HG03521 (cell line): ENCODE results near the gene OPN1SW.

ENCODE experiments used
- ATAC-seq: cut with Tn5 transposase; IDR thresholded peaks from one replicate; pipeline ENCODE4 v1.9.1; 2021; ENCODE audit warnings: mild to moderate bottlenecking, moderate library complexity; ENCODE audit not compliant: unreplicated experiment

The OPN1SW gene

GRCh38 chr7:128775744-128776474 lies at the start of gene OPN1SW:
TSS of gene OPN1SW (minus strand) at chr7:128775794. CDS start at chr7:128775781, 13 bp downstream.
- no peak for ATAC-seq

- ATAC-seq, result no peak
Measured at GRCh38 chr7:128821724-128822123, 46.1 kb upstream of the OPN1SW start.

DNA sequence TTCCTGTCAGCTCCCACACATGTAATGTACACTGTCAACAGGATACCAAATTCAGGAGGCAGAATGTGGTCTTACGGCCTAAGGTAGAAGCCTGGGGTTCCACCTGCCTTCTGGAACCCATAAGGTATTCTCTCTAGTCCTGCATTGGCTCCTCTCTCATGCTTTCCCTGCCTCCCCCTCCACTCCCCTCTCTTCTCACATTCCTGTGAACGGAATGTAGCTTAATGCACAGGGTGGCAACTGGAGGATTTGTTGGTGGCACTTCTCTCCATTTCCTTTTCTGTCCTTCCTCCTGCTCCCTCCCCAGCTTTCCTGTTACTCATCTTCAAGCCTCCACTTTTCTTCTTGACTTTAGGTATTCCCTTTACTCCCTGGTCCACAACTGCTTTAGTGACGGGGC lies 43.1 kb upstream of the OPN1SW start:
- ATAC-seq, result no peak

DNA sequence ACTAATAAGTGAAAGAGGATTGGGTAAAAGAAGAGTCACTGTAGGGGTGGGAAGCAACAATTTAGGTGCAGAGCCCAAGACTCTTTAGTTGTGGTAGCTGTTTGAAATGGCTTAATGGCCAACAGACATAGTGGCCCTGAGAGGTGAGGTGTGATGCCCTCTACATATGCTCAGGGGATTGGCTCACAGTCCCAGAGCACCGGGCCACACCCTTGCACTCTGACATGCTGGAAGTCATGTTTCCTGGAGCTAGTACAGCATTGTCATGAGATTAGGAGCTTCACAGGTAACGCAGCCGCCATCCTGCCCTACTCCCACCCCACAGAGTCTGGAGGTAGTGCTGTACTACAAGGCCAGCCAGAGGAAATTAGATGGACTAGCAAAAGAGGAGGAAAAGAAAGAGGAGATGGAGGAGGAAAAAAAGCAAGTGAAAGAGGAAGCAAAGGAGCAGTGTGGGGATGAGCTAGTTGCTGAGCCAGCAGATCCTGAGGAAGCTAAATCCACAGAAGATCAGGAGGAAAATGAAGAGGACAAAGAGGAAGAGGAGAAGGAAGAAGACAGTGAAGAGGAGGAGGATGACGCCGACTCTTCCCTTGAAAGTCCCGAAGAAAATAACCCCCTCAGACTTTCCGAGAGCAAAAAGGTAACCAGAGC lies 39.8 kb upstream of the OPN1SW start:
- ATAC-seq, result no peak

DNA sequence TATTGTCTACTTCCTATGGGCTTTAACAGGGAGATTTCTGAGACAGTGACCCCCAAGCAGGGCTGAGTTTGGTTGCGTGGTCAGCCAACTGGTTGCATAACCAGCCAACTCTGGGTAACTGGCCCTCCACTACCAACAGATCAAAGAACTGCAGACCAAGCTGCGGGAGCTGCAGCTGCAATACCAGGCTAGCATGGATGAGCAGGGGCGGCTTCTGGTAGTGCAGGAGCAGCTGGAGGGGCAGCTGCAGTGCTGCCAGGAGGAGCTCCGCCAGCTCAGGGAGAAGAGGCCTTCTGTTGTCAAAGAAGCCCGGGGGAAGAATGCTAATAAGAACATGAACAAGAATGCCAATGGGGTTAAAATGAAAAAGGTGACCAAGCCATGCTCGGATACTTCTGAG lies 38.9 kb upstream of the OPN1SW start:
- no peak for ATAC-seq

- ATAC-seq, result no peak
Measured at GRCh38 chr7:128812514-128813168, 37.0 kb upstream of the OPN1SW start.

GRCh38 chr7:128811631-128812430 lies 36.2 kb upstream of the OPN1SW start:
- ATAC-seq, result no peak

DNA sequence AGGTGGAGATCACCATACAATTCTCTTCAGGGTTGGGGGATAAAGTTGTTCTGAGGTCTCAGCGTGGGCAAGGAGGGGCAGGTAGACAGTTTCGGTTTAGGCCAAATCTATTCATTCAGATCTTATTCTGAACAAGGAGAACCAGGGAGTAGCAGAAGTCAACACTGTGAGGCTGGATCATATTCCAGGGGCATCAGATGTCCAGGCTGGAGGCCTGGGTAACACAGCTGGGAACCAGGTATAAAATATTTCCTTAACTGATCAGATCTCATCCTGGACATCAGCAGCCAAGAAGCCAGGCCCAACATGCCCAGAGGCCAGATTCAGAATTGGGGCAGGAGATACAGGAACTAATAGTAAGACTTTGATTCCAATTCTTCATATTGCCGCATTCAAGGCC lies 35.4 kb upstream of the OPN1SW start:
- no peak for ATAC-seq

GRCh38 chr7:128810473-128810872 lies 34.9 kb upstream of the OPN1SW start:
- no peak for ATAC-seq

GRCh38 chr7:128809363-128809762 lies 33.8 kb upstream of the OPN1SW start:
- ATAC-seq, result no peak

DNA sequence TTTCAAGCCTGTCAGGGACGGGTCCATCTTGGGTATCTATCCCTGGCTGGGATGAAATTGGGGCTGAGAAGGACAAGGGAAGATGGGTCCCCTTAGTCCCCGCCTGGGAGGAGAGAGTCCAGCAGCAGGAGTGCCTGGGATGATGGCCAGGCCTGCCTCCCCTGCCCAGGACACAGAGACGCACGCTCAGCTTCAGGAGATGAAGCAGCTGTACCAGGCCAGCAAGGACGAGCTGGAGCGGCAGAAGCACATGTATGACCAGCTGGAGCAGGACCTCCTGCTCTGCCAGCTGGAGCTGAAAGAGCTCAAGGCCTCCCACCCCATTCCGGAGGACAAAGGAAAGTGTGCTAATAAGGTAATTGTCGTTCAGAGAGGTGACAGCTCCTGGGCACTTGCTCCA lies 31.6 kb upstream of the OPN1SW start:
- no peak for ATAC-seq

GRCh38 chr7:128805225-128805624 lies 29.6 kb upstream of the OPN1SW start:
- no peak for ATAC-seq

- no peak for ATAC-seq
Measured at GRCh38 chr7:128804484-128804883, 28.9 kb upstream of the OPN1SW start.

GRCh38 chr7:128801667-128802418 lies 26.2 kb upstream of the OPN1SW start:
- ATAC-seq, result no peak

DNA sequence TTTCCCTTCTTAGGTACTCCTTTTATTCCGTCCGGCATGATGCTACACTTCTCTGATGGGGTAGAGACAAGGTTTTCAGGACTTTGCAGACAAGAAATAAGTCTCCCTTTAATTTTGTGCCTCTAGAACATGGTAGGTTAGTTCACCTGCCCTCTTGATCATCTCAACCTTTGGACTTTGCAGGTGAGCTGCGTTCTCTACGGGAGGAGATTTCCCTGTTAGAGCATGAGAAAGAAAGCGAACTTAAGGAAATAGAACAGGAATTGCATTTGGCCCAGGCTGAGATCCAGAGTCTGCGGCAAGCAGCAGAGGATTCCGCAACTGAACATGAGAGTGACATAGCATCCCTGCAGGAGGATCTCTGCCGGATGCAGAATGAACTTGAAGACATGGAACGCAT lies 25.4 kb upstream of the OPN1SW start:
- no peak for ATAC-seq

GRCh38 chr7:128800567-128800966 lies 25.0 kb upstream of the OPN1SW start:
- ATAC-seq, result no peak

DNA sequence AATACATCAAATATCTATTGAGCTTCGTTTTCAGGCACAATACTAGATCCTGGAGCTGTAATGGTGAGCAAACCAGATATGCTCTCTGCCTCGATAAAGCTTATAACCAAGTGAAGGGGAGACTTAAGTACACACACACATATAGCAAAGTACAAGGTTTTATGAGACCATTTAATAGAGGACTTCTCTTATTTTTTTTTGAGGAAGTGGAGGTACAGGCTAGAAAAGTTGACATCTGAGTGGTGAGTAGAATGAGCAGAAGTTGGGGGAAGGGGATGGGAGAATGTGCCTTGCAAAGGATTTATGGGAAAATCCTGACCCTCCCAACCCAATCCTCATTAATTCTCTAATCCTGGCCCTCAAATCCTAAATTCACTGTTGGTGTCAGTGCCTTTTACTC lies 23.9 kb upstream of the OPN1SW start:
- ATAC-seq, result no peak

GRCh38 chr7:128796327-128796726 lies 20.7 kb upstream of the OPN1SW start:
- no peak for ATAC-seq

- ATAC-seq, result no peak
Measured at GRCh38 chr7:128795129-128795528, 19.5 kb upstream of the OPN1SW start.

GRCh38 chr7:128794436-128794835 lies 18.8 kb upstream of the OPN1SW start:
- no peak for ATAC-seq

DNA sequence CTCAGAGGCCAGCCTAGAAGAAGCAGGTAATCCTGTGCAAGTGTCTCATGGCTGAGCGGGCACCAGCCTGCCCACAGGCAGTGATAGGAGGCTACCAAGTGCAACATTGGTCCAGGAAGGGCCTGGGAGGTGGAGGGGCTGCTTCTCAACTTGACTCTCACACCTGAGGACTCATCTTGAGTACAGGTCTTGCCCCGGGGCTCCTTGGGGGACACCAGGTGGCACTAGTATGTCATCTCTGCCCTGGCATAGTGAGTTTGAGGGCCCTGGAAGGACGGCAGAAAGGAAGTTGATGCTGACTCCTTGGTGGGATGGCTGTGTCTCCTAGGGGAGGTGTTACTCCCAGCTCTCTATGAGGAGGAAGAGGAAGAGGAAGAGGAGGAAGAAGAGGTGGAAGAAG lies 18.4 kb upstream of the OPN1SW start:
- ATAC-seq, result no peak
